Panc1 (cell line): ENCODE data around the gene GABRR2.

ENCODE experiments used
- POLR2AphosphoS5 ChIP-seq: IDR thresholded peaks from 2 replicates; pipeline ENCODE4 v1.6.1; 2012; ENCODE audit warnings: mild to moderate bottlenecking, low read depth, low read length, moderate library complexity
- REST ChIP-seq, 2 experiments: IDR thresholded peaks; 2 replicates each; pipeline ENCODE4 v1.6.1; 2011 to 2012; ENCODE audit warnings: low read depth in 2 of 2, control low read depth in 1 of 2, low read length in 1 of 2, mild to moderate bottlenecking in 1 of 2, moderate library complexity in 1 of 2; ENCODE audit not compliant: insufficient read depth in 1 of 2
- SIN3A ChIP-seq: IDR thresholded peaks from 2 replicates; pipeline ENCODE4 v1.6.1; 2012; ENCODE audit warnings: low read depth, mild to moderate bottlenecking, low read length, moderate library complexity, borderline replicate concordance; ENCODE audit not compliant: insufficient read depth
- TF ChIP-seq, protein P1 (sequence below): fragments of 450-650 bp; IDR thresholded peaks from 2 replicates; pipeline ENCODE4 v1.5.1; 2017; ENCODE audit warnings: mild to moderate bottlenecking

DNA sequence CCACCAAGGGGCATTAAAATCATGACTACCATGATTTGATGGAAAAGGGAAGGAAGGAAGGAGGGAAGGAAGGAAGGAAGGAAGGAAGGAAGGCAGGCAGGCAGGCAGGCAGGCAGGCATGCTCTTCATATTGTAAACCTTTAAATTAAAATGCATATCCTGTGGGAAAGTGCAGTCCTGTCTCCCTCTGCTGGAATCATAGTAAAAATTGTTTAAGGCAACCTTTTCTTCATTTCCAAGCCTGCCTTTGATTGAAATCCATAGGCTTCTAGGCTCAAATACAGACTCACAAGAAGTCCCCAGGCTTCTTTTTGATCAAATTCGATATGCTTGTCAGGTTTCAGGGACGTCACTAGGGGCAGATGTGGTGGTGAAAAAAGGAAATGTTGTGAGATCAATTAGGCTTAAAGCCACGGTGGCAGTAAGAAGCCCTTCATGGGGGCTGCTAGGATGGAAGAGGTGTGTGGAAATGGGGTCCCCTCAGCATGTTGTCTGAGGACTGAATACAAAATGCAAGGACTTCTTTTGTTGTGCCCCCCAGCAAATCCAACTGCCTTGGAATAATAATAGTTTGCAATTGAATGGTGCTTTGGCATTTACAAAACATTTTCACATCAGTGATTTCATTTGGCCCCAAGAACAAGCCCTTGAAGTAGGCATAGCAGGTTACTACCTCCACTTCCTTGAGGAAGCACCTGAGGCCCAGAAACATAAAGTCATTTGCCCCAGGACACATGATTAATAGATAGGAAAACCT lies 72.3 kb downstream of the GABRR2 start:
- TF ChIP-seq, protein P1, sequence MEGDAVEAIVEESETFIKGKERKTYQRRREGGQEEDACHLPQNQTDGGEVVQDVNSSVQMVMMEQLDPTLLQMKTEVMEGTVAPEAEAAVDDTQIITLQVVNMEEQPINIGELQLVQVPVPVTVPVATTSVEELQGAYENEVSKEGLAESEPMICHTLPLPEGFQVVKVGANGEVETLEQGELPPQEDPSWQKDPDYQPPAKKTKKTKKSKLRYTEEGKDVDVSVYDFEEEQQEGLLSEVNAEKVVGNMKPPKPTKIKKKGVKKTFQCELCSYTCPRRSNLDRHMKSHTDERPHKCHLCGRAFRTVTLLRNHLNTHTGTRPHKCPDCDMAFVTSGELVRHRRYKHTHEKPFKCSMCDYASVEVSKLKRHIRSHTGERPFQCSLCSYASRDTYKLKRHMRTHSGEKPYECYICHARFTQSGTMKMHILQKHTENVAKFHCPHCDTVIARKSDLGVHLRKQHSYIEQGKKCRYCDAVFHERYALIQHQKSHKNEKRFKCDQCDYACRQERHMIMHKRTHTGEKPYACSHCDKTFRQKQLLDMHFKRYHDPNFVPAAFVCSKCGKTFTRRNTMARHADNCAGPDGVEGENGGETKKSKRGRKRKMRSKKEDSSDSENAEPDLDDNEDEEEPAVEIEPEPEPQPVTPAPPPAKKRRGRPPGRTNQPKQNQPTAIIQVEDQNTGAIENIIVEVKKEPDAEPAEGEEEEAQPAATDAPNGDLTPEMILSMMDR, result peak; percentile 77
- no peak for TF ChIP-seq POLR2AphosphoS5
- no peak for TF ChIP-seq SIN3A
- no peak for TF ChIP-seq REST (IDR thresholded peaks at IDR 0.05; ENCODE audit: insufficient read depth in 1 of 2, low read depth in 2 of 2, low read length in 1 of 2)
